AG09319 (cell line): ENCODE data around the gene UBAC1.

ENCODE experiments used
- DNase-seq: peaks from one replicate; pipeline ENCODE4 v3.0.0-alpha.2; 2010; ENCODE audit warnings: low read depth; ENCODE audit errors: extremely low read depth
- CTCF ChIP-seq: IDR thresholded peaks from 2 replicates; pipeline ENCODE4 v1.5.1; 2011; ENCODE audit warnings: low read depth, mild to moderate bottlenecking, inconsistent platforms, low read length, moderate library complexity

UBAC1 gene

GRCh38 chr9:135926402-135927194 is 34.6 kb downstream of the UBAC1 start:
- no peak for TF ChIP-seq CTCF
- peak; percentile 18 for DNase-seq

GRCh38 chr9:135925496-135926133 is 35.6 kb downstream of the UBAC1 start:
- no peak for DNase-seq
- TF ChIP-seq CTCF: no peak

GRCh38 chr9:135924628-135925338 is 36.4 kb downstream of the UBAC1 start:
- DNase-seq: no peak
- TF ChIP-seq CTCF: no peak

GRCh38 chr9:135923508-135923907 is 37.7 kb downstream of the UBAC1 start:
- no peak for TF ChIP-seq CTCF
- no peak for DNase-seq

GRCh38 chr9:135921749-135922310 is 39.3 kb downstream of the UBAC1 start:
- no peak for TF ChIP-seq CTCF
- DNase-seq: no peak

GRCh38 chr9:135920973-135921585 is 40.1 kb downstream of the UBAC1 start:
- DNase-seq: no peak
- no peak for TF ChIP-seq CTCF
